Fibroblast of villous mesenchyme (primary cell): ENCODE results near the gene CDC42BPB. TPM values are rescaled to one million over a fixed set of nuclear protein-coding genes. Genes with fewer than 3 reads are reported as not detected.

ENCODE experiments used
- DNase-seq: peaks from one replicate; pipeline ENCODE4 v3.0.0-alpha.2; 2010; ENCODE audit warnings: low read depth
- H3K4me3 ChIP-seq: 2 replicates; pipeline ENCODE4 v1.5.1; 2011; ENCODE audit warnings: low read depth, mild to moderate bottlenecking, low read length
- total RNA-seq: library from RNA; depleted of rRNA; stranded (reverse); fragments of >200 nt; gene quantifications from 2 replicates; pipeline ENCODE4 v1.2.3, GENCODE V29; 2012
- TF ChIP-seq, protein P1 (sequence below): IDR thresholded peaks from 2 replicates; pipeline ENCODE4 v1.5.1; 2012; ENCODE audit warnings: low read depth, mild to moderate bottlenecking, low read length; ENCODE audit not compliant: insufficient read depth

CDC42BPB gene
- total RNA-seq, 1 donor = 122 TPM

DNA sequence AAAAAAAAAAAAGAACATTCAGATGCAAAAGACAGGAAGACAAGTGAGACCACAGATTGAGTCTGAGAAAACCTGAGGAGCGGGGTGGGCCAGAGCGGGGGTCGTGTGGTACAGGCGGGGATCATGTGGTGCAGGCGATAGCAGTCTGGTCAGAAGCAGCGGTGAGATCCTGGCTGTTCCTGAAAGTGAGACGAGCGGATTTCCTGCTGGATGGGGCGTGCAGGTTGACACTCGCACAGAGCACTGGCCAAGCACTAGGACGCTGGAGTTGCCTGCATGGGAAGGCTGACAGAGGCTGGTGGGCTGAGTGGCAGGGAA lies 35.7 kb downstream of the CDC42BPB start:
- H3K4me3 ChIP-seq = no peak overlapping the region
- TF ChIP-seq, protein P1, sequence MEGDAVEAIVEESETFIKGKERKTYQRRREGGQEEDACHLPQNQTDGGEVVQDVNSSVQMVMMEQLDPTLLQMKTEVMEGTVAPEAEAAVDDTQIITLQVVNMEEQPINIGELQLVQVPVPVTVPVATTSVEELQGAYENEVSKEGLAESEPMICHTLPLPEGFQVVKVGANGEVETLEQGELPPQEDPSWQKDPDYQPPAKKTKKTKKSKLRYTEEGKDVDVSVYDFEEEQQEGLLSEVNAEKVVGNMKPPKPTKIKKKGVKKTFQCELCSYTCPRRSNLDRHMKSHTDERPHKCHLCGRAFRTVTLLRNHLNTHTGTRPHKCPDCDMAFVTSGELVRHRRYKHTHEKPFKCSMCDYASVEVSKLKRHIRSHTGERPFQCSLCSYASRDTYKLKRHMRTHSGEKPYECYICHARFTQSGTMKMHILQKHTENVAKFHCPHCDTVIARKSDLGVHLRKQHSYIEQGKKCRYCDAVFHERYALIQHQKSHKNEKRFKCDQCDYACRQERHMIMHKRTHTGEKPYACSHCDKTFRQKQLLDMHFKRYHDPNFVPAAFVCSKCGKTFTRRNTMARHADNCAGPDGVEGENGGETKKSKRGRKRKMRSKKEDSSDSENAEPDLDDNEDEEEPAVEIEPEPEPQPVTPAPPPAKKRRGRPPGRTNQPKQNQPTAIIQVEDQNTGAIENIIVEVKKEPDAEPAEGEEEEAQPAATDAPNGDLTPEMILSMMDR = no peak
- no peak for DNase-seq

DNA sequence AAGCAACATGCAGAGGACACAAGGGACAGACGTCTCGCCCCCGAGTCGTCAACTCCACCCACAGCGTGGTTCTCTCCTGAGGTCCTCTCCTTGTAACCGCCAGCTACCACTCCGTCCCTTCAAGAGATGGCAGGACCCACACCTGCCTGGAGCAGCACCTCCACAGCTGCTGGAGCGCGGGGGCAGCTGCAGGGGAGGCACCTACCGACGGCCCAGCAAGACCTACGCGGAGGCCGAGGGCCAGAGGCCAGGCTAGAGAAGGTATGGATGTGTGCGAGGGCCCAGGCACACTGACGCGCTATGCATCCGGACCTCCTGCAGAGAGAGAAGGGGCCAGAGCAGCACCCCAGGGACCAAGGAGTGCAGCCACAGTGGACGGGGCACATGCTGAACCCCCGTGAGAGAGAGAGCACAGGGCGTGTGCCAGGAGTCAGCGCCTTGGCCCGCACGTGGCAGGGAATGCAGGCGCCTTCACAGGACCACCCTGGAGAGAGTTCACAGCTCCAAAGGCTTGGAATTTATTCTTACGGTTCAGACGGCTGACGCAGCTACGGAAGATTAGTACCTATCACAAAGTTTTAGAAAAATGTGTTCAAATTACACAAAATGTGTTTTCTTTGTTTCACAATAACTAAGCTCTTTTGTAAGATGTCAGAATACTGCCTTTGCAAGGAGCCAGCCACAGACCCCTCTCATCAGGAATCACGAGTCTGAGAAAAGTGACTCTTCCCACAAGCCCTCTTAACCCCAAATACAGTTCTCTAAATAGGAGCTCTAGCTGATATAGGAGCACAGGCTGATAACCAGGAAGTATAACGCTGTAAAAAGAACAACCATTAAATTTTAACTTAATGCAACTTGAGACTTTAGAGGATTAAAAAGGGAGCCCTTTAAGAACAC lies 36.8 kb downstream of the CDC42BPB start:
- no peak for DNase-seq
- no peak overlapping the region for H3K4me3 ChIP-seq
- TF ChIP-seq, protein P1 = no peak

DNA sequence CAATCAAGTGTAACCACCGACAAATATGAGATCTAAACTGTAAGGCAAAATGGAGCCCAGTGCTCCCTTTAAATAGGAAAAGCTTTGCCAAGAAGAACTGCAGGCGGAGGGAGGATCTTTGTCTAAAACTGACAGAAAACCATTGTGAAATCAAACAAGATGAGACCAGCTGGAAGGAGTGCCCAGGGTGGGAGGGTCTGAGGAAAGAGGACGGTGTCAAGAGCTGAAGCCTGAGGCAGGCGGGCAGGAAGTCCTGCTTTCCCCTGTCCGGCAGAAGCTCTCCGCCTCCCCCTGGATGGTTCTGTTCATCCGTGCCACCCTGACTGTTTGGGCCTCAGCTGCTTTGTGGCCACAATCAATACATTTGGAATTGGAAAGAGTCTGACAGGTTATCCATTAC lies 37.5 kb downstream of the CDC42BPB start:
- TF ChIP-seq, protein P1 = no peak

DNA sequence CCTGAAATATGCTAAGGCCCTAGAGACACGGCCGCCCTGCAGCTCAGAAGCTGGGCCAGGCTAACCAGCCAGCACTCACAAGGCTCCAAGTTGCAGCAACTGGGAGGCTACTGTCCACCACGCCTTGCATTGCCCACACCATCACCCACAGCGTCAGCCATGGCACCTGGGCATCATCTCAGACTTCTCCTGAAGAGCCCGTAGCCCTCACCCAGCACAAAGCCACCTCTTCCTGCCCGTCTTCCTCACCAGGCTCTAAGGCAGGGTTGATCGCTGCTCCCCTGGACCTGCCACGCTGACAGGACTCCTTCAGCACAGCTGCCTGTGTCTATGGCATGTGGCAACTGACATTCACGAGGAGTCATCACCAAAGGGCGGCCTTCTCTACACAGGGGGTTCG lies 38.1 kb downstream of the CDC42BPB start:
- TF ChIP-seq, protein P1 = no peak

More for the DNA sequence above, 37.5 kb downstream of the CDC42BPB start:
- H3K4me3 ChIP-seq = no peak overlapping the region
- peak; percentile 63 for DNase-seq

DNA sequence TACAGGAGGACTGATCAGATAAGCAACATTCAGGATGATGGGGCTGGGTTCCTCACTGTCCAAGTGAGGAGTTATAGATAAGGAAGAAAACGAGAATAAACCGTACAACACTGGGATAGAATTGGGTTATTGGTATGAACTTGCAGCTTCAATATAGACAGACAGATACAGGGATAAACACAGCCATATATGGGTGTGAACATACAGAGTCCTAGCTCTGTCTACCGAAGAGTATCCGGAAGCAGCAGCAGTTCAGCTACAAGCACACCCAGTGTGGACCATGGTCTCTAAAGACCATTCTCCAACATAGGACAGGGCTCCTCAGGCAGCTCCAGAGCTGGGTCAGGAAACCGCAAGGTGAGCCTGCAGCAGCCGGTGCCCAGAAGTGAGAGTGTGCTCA lies 40.8 kb downstream of the CDC42BPB start:
- DNase-seq = no peak
- no peak overlapping the region for H3K4me3 ChIP-seq
- TF ChIP-seq, protein P1 = no peak

More for the DNA sequence above, 38.1 kb downstream of the CDC42BPB start:
- H3K4me3 ChIP-seq = no peak overlapping the region
- no peak for DNase-seq

DNA sequence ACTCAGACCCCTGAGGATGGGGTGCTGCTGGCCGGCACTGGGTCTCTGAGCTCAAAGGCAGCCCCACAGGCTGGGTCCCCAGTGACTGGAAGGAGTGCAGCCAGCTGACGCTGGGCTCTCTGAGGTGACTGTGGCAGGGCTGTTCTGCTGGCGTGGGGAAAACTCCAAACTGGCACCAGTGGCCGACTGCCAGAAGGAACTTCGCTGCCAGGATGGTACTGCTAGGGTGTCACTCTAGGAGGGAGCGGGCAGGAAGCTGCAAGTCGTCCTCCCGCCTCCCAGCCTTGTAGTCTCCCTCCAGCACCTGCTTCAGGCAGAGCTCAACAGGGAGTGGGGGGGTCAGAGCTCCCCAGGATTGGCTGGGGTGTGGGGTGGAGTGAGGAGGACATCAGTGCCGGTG lies 41.3 kb downstream of the CDC42BPB start:
- no peak for DNase-seq

More for the DNA sequence above, 41.3 kb downstream of the CDC42BPB start:
- no peak overlapping the region for H3K4me3 ChIP-seq
- TF ChIP-seq, protein P1 = no peak
